ENCODE results near the gene NBPF1.
"Not testable (repeated sequence)": the region's sequence is repeated elsewhere in the genome, so short reads cannot be mapped to it uniquely, and the experiment has no call there.

Gene NBPF1

GRCh38 chr1:16613185-16614147 is at the start of gene NBPF1:
NBPF1 (minus strand) TSS chr1:16613564.
- peak; percentile 95 for DNase-seq

- DNase-seq = not testable (repeated sequence)
Measured at GRCh38 chr1:16658234-16658633, 44.9 kb upstream of the NBPF1 start.

GRCh38 chr1:16656981-16657683 is 43.8 kb upstream of the NBPF1 start:
- DNase-seq = not testable (repeated sequence)

GRCh38 chr1:16656574-16656973 is 43.2 kb upstream of the NBPF1 start:
- DNase-seq = not testable (repeated sequence)

GRCh38 chr1:16651560-16651959 is 38.2 kb upstream of the NBPF1 start:
- DNase-seq = not testable (repeated sequence)

GRCh38 chr1:16649960-16650359 is 36.6 kb upstream of the NBPF1 start:
- not testable (repeated sequence) for DNase-seq

- not testable (repeated sequence) for DNase-seq
Measured at GRCh38 chr1:16649390-16649789, 36.0 kb upstream of the NBPF1 start.

GRCh38 chr1:16648756-16649155 is 35.4 kb upstream of the NBPF1 start:
- DNase-seq = not testable (repeated sequence)

GRCh38 chr1:16648250-16648649 is 34.9 kb upstream of the NBPF1 start:
- not testable (repeated sequence) for DNase-seq

- DNase-seq = not testable (repeated sequence)
Measured at GRCh38 chr1:16647179-16648176, 34.1 kb upstream of the NBPF1 start.

- DNase-seq = not testable (repeated sequence)
Measured at GRCh38 chr1:16646716-16647115, 33.4 kb upstream of the NBPF1 start.

- DNase-seq = not testable (repeated sequence)
Measured at GRCh38 chr1:16646061-16646664, 32.8 kb upstream of the NBPF1 start.

- DNase-seq = peak; percentile 5
Measured at GRCh38 chr1:16645271-16646060, 32.1 kb upstream of the NBPF1 start.

GRCh38 chr1:16644482-16645270 is 31.3 kb upstream of the NBPF1 start:
- peak; percentile 98 for DNase-seq

- no peak for DNase-seq
Measured at GRCh38 chr1:16644193-16644481, 30.8 kb upstream of the NBPF1 start.

GRCh38 chr1:16643476-16644192 is 30.3 kb upstream of the NBPF1 start:
- peak; percentile 20 for DNase-seq

- peak; percentile 1 for DNase-seq
Measured at GRCh38 chr1:16643001-16643411, 29.6 kb upstream of the NBPF1 start.

GRCh38 chr1:16642025-16642966 is 28.9 kb upstream of the NBPF1 start:
- DNase-seq = not testable (repeated sequence)

All from activated CD4-positive, alpha-beta T cell treated with anti-CD3 and anti-CD28 coated beads, Interleukin-10, Interleukin-2, amounts not matched to agents 100 ng/mL and 50 ng/mL, durations not matched to agents 16 hours and 8 hours (primary cell).